Gastroesophageal sphincter (tissue), 3 donors: ENCODE measurements around the gene GCC1.

Experiments
- CTCF ChIP-seq, 4 experiments: fragments of 200-600 bp in 2 of 4; fragments of 450-650 bp in 2 of 4; sonication (generic) in 1 of 4; IDR thresholded peaks; one replicate each; pipeline ENCODE4 v1.5.1; 2017 to 2019; ENCODE audit warnings: antibody characterized with exemption in 4 of 4, mild to moderate bottlenecking in 2 of 4, moderate library complexity in 2 of 4
- POLR2A ChIP-seq, 2 donors: fragments of 450-650 bp; IDR thresholded peaks; one replicate each; pipeline ENCODE4 v1.6.1; 2017; ENCODE audit warnings: antibody characterized with exemption in 2 of 2, mild to moderate bottlenecking in 2 of 2, moderate library complexity in 1 of 2
- POLR2AphosphoS5 ChIP-seq: sonication (generic); formaldehyde crosslinking; IDR thresholded peaks from one replicate; pipeline ENCODE4 v1.6.1; 2017; ENCODE audit warnings: antibody characterized with exemption

DNA sequence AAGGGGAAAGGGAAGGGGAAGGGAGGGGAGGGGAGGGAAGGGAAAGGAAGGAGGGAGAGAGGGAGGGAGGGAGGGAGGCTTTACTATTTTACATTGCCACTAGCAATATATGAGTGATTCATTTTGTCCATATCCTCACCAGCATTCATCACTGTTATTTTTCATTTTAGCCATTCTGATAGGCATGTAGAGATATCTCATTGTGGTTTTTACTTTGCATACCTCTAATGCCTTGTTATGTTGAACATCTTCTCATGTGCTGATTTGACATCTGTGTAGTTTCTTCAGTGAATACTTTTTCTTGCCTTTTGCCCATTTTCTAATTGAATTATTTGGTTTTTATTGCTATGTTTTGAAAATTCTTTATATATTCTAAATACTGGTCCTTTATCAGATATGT lies 52.7 kb downstream of the GCC1 start:
- no peak for TF ChIP-seq CTCF (IDR thresholded peaks at IDR 0.05)
- no peak for TF ChIP-seq POLR2A (IDR thresholded peaks at IDR 0.05)
- TF ChIP-seq POLR2AphosphoS5 = no peak
